Gastrocnemius medialis (tissue), 4 donors: Measurements from ENCODE around the gene CFAP298.

Experiments
- POLR2A ChIP-seq, 2 donors: fragments of 450-650 bp; IDR thresholded peaks; one replicate each; pipeline ENCODE4 v1.6.1; 2017; ENCODE audit warnings: antibody characterized with exemption in 2 of 2, mild to moderate bottlenecking in 2 of 2, moderate library complexity in 2 of 2
- TF ChIP-seq, protein P1 (sequence below), 5 experiments: fragments of 450-650 bp in 3 of 5; fragments of 200-600 bp in 2 of 5; sonication (generic) in 2 of 5; IDR thresholded peaks in 4 of 5; conservative IDR thresholded peaks in 1 of 5; 1 replicate in 4 of 5; 2 replicates in 1 of 5; pipeline ENCODE4 v1.5.1; 2016 to 2019; ENCODE audit warnings: antibody characterized with exemption in 5 of 5, mild to moderate bottlenecking in 3 of 5, moderate library complexity in 3 of 5

DNA sequence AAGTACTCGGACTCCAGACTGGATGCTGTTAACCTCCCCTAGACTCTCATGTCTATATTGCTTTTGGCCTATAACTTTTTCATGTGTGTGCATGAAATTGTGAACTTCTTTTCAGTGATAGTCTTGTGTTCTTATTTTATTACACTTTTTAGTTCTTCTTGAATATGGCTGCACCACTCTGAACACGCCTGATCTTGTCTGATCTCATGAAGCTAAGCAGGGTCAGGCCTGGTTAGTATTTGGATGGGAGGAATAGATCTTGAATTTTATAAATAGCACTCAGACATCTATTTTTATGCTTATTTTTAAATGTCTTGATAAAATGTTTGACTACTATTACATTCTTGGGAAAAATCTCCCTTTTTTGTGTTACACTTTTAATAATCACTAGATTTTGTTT lies 49.3 kb downstream of the CFAP298 start:
- TF ChIP-seq, protein P1, sequence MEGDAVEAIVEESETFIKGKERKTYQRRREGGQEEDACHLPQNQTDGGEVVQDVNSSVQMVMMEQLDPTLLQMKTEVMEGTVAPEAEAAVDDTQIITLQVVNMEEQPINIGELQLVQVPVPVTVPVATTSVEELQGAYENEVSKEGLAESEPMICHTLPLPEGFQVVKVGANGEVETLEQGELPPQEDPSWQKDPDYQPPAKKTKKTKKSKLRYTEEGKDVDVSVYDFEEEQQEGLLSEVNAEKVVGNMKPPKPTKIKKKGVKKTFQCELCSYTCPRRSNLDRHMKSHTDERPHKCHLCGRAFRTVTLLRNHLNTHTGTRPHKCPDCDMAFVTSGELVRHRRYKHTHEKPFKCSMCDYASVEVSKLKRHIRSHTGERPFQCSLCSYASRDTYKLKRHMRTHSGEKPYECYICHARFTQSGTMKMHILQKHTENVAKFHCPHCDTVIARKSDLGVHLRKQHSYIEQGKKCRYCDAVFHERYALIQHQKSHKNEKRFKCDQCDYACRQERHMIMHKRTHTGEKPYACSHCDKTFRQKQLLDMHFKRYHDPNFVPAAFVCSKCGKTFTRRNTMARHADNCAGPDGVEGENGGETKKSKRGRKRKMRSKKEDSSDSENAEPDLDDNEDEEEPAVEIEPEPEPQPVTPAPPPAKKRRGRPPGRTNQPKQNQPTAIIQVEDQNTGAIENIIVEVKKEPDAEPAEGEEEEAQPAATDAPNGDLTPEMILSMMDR (IDR thresholded peaks at IDR 0.05 in 4 of 5, conservative IDR thresholded peaks at IDR 0.05 in 1 of 5), result no peak
- no peak for TF ChIP-seq POLR2A (IDR thresholded peaks at IDR 0.05)
